Calu3 (cell line): ENCODE data around the gene RANBP3. TPM values are rescaled to one million over a fixed set of nuclear protein-coding genes. Genes with fewer than 3 reads are reported as not detected.
"Not testable (repeated sequence)": the region's sequence is repeated elsewhere in the genome, so short reads cannot be mapped to it uniquely, and the experiment has no call there.

Experiments
- BruUV-seq: library from RNA; stranded (reverse); fragments of 400-500 nt; replicated peaks from 2 replicates; lab custom pipeline; 2021; lab: Mats Ljungman, UMichigan
- CTCF ChIA-PET: fragments of 300-600 bp; sonication (Branson Sonifier 250); formaldehyde crosslinking; loops from one replicate; lab custom pipeline; 2022; ENCODE audit warnings: antibody characterized with exemption; lab: Charles Lee
- DNase-seq: peaks from one replicate; pipeline ENCODE4 v3.0.0; 2022
- H3K27ac Mint-ChIP-seq: one replicate; pipeline ENCODE4 v1.8.0; 2022; ENCODE audit warnings: mixed read lengths; ENCODE audit not compliant: unreplicated experiment
- H3K27me3 Mint-ChIP-seq: one replicate; pipeline ENCODE4 v1.8.0; 2022; ENCODE audit warnings: mixed read lengths; ENCODE audit not compliant: unreplicated experiment
- H3K36me3 Mint-ChIP-seq: one replicate; pipeline ENCODE4 v1.8.0; 2022; ENCODE audit warnings: mild to moderate bottlenecking, moderate library complexity, mixed read lengths; ENCODE audit not compliant: insufficient read depth, unreplicated experiment
- H3K4me1 Mint-ChIP-seq: one replicate; pipeline ENCODE4 v1.8.0; 2022; ENCODE audit warnings: mild to moderate bottlenecking, low read depth, mixed read lengths; ENCODE audit not compliant: unreplicated experiment
- H3K4me3 Mint-ChIP-seq: one replicate; pipeline ENCODE4 v1.8.0; 2022; ENCODE audit warnings: mild to moderate bottlenecking, low read depth, moderate library complexity, mixed read lengths; ENCODE audit not compliant: unreplicated experiment
- H3K9me3 Mint-ChIP-seq: one replicate; pipeline ENCODE4 v1.8.0; 2022; ENCODE audit warnings: low read depth, mixed read lengths; ENCODE audit not compliant: unreplicated experiment
- intact Hi-C: fragments of 100-400 bp; cut with micrococcal nuclease; formaldehyde crosslinking; loops from one replicate; pipeline ENCODE4 v1.10.0; 2022; ENCODE audit not compliant: unreplicated experiment
- total RNA-seq: library from RNA; stranded (reverse); gene quantifications from 2 replicates; pipeline ENCODE4 v1.2.3, GENCODE V29; 2022
- TF ChIP-seq, protein P1 (sequence below): fragments of 200-600 bp; IDR thresholded peaks from one replicate; pipeline ENCODE4 v1.8.0; 2022; ENCODE audit warnings: antibody characterized with exemption; ENCODE audit not compliant: unreplicated experiment

RANBP3 gene
- total RNA-seq, 1 experiment from 2014 or later, result 58.4 TPM

DNA sequence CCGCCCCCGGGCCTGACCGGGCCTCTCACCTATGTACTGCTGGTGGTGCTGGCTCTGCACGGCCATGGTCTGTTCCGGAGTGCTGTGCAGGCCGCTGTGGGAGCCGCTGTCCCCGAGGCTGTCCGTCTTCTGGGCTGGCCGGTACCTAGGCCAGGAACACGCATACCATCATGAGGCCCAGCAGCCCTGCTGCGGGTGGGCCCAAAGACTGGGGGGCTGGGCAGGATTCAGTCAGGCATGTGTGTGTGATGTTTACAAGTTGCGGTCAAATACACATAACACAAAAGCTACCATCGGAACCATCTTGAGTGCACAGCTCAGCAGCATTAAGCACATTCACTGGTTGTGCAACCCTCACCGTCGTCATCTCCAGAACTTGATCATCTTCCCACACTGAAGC, 32.2 kb upstream of the RANBP3 start:
- intact Hi-C loops, result no loop called here
- no peaks in the 10 kb centered on the region for H3K27me3 Mint-ChIP-seq
- H3K27ac Mint-ChIP-seq, result no peak overlapping the region
- CTCF ChIA-PET, result no interaction called here
- no TSS peak for BruUV-seq
- H3K4me1 Mint-ChIP-seq, result no peaks in the 10 kb centered on the region
- H3K9me3 Mint-ChIP-seq, result no peaks in the 10 kb centered on the region
- TF ChIP-seq, protein P1, sequence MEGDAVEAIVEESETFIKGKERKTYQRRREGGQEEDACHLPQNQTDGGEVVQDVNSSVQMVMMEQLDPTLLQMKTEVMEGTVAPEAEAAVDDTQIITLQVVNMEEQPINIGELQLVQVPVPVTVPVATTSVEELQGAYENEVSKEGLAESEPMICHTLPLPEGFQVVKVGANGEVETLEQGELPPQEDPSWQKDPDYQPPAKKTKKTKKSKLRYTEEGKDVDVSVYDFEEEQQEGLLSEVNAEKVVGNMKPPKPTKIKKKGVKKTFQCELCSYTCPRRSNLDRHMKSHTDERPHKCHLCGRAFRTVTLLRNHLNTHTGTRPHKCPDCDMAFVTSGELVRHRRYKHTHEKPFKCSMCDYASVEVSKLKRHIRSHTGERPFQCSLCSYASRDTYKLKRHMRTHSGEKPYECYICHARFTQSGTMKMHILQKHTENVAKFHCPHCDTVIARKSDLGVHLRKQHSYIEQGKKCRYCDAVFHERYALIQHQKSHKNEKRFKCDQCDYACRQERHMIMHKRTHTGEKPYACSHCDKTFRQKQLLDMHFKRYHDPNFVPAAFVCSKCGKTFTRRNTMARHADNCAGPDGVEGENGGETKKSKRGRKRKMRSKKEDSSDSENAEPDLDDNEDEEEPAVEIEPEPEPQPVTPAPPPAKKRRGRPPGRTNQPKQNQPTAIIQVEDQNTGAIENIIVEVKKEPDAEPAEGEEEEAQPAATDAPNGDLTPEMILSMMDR, result no peak
- peaks cover 10% of the 10 kb centered on the region for H3K36me3 Mint-ChIP-seq
- DNase-seq, result no peak
- no peak overlapping the region for H3K4me3 Mint-ChIP-seq

DNA sequence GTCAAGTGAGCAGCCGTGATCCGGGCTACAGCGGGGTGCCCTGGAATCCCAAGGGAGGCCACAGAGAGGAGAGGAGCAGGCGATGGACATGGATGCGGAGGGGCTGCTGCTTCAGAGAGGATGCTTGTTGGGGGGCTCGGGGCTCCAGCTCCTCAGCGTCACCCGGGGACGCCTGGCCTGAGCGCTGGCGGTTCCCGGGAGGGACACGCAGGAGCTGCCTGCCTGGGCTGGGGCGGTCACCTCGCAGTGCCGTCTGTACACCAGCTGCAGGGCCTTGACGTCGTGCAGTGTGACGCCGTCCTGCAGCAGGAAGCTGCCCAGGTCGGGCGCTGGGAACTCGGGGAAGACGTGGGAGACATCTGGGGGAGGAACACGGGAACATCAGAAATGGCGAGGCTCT, 29.9 kb upstream of the RANBP3 start:
- intact Hi-C loops, result no loop called here
- CTCF ChIA-PET, result no interaction called here
- TF ChIP-seq, protein P1, result no peak
- Mint-ChIP-seq H3K36me3 (peaks cover 10% of the 10 kb centered on the region), H3K9me3 (no peaks in the 10 kb centered on the region), H3K4me1 (no peaks in the 10 kb centered on the region), H3K4me3 (no peak overlapping the region), H3K27me3 (no peaks in the 10 kb centered on the region), H3K27ac (no peak overlapping the region)
- no peak for DNase-seq
- BruUV-seq, result no TSS peak

DNA sequence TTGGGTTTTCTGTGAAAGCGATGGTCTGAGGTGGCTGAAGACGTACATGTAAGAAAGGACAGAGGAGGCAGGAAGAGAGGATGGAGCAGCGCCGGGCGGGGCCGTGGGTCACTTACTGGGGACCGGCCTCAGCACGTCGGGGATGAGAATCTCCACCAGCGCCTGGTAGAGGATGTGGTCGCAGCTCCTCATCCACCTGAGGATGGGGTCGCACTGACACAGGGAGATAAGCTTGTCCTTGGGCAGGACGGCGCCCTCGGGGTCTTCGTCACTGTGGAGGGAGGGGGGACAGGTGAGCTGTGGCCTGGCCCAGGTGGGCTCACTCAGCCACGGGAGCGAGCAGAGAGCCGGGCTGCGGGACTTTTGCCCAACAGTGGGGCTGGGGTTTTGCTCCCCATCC, 29.0 kb upstream of the RANBP3 start:
- Mint-ChIP-seq H3K36me3 (peaks cover 10% of the 10 kb centered on the region), H3K4me3 (no peak overlapping the region), H3K27me3 (no peaks in the 10 kb centered on the region), H3K9me3 (no peaks in the 10 kb centered on the region), H3K4me1 (no peaks in the 10 kb centered on the region), H3K27ac (no peak overlapping the region)
- CTCF ChIA-PET, result no interaction called here
- BruUV-seq, result no TSS peak
- intact Hi-C loops, result no loop called here
- no peak for DNase-seq
- TF ChIP-seq, protein P1, result no peak

DNA sequence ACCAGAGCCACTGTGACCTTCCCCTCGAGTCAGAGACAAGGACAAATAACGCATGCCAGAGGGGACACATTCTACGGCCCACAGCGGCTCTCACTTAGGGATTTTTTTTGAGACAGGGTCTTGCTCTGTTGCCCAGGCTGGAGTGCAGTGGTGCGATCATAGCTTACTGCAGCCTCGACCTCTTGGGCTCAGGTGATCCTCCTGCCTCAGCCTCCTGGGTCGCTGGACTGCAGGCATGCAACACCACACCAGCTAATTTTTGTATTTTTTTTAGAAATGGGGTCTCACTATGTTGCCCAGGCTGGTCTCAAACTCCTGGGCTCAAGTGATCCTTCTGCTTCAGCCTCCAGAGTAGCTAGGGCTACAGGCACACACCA, 28.1 kb upstream of the RANBP3 start:
- intact Hi-C loops, DNase-seq, H3K27ac Mint-ChIP-seq, CTCF ChIA-PET, H3K9me3 Mint-ChIP-seq, H3K4me1 Mint-ChIP-seq, H3K27me3 Mint-ChIP-seq, BruUV-seq, H3K4me3 Mint-ChIP-seq, H3K36me3 Mint-ChIP-seq: not testable (repeated sequence)

DNA sequence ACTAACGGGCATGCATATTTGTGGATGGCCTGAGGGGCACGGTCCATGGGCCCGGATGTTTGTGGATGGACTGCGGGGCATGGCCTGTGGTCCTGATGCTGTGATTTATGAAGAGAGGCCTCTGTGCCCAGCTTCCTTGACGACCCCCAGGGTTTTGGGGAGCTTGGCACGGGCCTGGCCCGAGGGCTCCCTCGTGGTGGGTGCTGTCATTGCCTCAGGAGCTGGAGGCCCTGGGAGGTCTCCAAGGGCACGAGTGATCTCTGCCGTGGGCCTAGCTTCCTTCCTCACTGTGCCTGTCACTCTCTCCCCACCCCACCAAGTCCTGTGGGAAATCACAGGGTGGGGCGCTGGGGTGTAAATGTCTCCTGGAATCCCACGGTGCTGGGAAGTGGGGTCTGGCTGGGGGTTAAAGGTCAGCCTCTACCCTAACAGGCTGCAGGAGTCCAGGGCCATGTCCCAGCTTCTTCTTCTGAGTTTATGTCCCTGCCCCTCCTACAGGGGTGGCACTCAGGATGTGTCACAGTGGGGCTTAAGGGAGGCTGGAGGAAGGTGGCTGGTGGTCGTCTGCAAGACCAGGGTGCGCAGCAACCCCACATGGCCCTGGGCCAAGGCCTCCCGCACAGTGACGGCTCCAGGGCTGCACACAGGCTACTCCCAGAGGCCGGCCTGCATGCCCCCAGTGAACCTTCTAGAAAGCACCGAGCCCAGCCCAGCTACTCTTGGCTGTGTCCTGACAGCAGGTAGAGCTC, 27.6 kb upstream of the RANBP3 start:
- Mint-ChIP-seq H3K9me3 (no peaks in the 10 kb centered on the region), H3K4me1 (no peaks in the 10 kb centered on the region), H3K27ac (no peak overlapping the region), H3K27me3 (no peaks in the 10 kb centered on the region), H3K36me3 (peaks cover 9% of the 10 kb centered on the region), H3K4me3 (no peak overlapping the region)
- no TSS peak for BruUV-seq
- CTCF ChIA-PET, result no interaction called here
- no peak for DNase-seq
- intact Hi-C loops, result no loop called here
- TF ChIP-seq, protein P1, result no peak
